Breast epithelium (tissue), 4 donors: ENCODE data around the gene ROR2. TPM values are rescaled to one million over a fixed set of nuclear protein-coding genes. Genes with fewer than 3 reads are reported as not detected.

ENCODE experiments used
- DNase-seq, 2 donors: peaks; one replicate each; pipeline ENCODE4 v3.0.0-alpha.2; 2019; ENCODE audit warnings: low spot score in 2 of 2
- H3K27ac ChIP-seq, 2 donors: fragments of 200-600 bp; sonication (generic) in 1 of 2; one replicate each; pipeline ENCODE4 v1.5.1; 2016 to 2019; ENCODE audit warnings: mild to moderate bottlenecking in 1 of 2
- H3K27me3 ChIP-seq, 2 donors: fragments of 200-600 bp; sonication (generic) in 1 of 2; one replicate each; pipeline versions ENCODE4 v1.5.1 to v1.6.0; 2017 to 2019; ENCODE audit warnings: control low read depth in 1 of 2, mild to moderate bottlenecking in 1 of 2
- H3K36me3 ChIP-seq: fragments of 200-600 bp; one replicate; pipeline ENCODE4 v1.5.1; 2019
- H3K4me1 ChIP-seq, 2 donors: fragments of 200-600 bp; sonication (generic); one replicate each; pipeline ENCODE4 v1.5.1; 2016 to 2019; ENCODE audit warnings: control low read depth in 1 of 2
- H3K4me3 ChIP-seq, 3 donors: fragments of 200-600 bp; sonication (generic); 1 replicate in 2 of 3; 2 replicates in 1 of 3; pipeline ENCODE4 v1.5.1; 2016 to 2019; ENCODE audit warnings: mild to moderate bottlenecking in 3 of 3, moderate library complexity in 2 of 3
- H3K9me3 ChIP-seq, 2 donors: fragments of 200-600 bp; sonication (generic) in 1 of 2; one replicate each; pipeline ENCODE4 v1.5.1; 2016 to 2019; ENCODE audit warnings: control low read depth in 1 of 2
- CTCF ChIP-seq, 3 donors: fragments of 450-650 bp; IDR thresholded peaks; one replicate each; pipeline ENCODE4 v1.5.1; 2016 to 2017; ENCODE audit warnings: antibody characterized with exemption in 3 of 3, mild to moderate bottlenecking in 3 of 3, moderate library complexity in 3 of 3
- POLR2A ChIP-seq: fragments of 450-650 bp; IDR thresholded peaks from one replicate; pipeline ENCODE4 v1.6.1; 2016; ENCODE audit warnings: antibody characterized with exemption, mild to moderate bottlenecking, moderate library complexity
- POLR2AphosphoS5 ChIP-seq, 3 donors: sonication (generic); formaldehyde crosslinking; IDR thresholded peaks; one replicate each; pipeline ENCODE4 v1.6.1; 2017; ENCODE audit warnings: antibody characterized with exemption in 3 of 3
- intact Hi-C: fragments of 100-400 bp; cut with DNase I; formaldehyde crosslinking; loops from one replicate; pipeline ENCODE4 v1.15.1; 2023; ENCODE audit warnings: low total_unique reads
- total RNA-seq, 3 donors: library from RNA; depleted of rRNA; stranded (reverse); fragments of >200 nt; gene quantifications; one replicate each; pipeline ENCODE4 v1.1.0, GENCODE V29; 2016

ROR2 gene
- total RNA-seq, 3 donors from 2014 or later = 2.1 to 25.6 (median 10.2) TPM

- TF ChIP-seq CTCF (IDR thresholded peaks at IDR 0.05) (no peak), POLR2A (no peak), POLR2AphosphoS5 (IDR thresholded peaks at IDR 0.05) (no peak)
- Histone ChIP-seq H3K27me3 (no peaks in the 10 kb centered on the region), H3K4me3 (peak overlapping the region in 1 of 3 donors; percentile 38), H3K4me1 (peaks cover 0 to 12% of the 10 kb centered on the region in 2 donors), H3K9me3 (no peaks in the 10 kb centered on the region), H3K27ac (peak overlapping the region; percentile 21 to 62), H3K36me3 (no peaks in the 10 kb centered on the region)
- intact Hi-C loops = no loop called here
- no peak for DNase-seq
Measured at GRCh38 chr9:91946196-91946595, 3.8 kb downstream of the ROR2 start.

GRCh38 chr9:91945277-91946085, 4.5 kb downstream of the ROR2 start:
- Histone ChIP-seq H3K4me1 (peaks cover 0 to 12% of the 10 kb centered on the region in 2 donors), H3K4me3 (peak overlapping the region in 2 of 3 donors; percentile 6 to 38), H3K27me3 (no peaks in the 10 kb centered on the region), H3K9me3 (no peaks in the 10 kb centered on the region), H3K36me3 (no peaks in the 10 kb centered on the region), H3K27ac (peak overlapping the region; percentile 60 to 62)
- no peak for TF ChIP-seq POLR2AphosphoS5 (IDR thresholded peaks at IDR 0.05)
- TF ChIP-seq POLR2A = no peak
- DNase-seq = peak in 1 of 2 donors; percentile 34
- intact Hi-C loops = no loop called here

GRCh38 chr9:91944711-91945110, 5.3 kb downstream of the ROR2 start:
- H3K9me3 ChIP-seq = no peaks in the 10 kb centered on the region
- intact Hi-C loops = loop anchor here (1.0 kb wide), 1 partner anchor 17 kb away; no protein-coding TSS in a partner anchor
- H3K4me1 ChIP-seq = peaks cover 0 to 12% of the 10 kb centered on the region in 2 donors
- no peak overlapping the region for H3K4me3 ChIP-seq
- peak overlapping the region in 1 of 2 donors; percentile 60 for H3K27ac ChIP-seq
- no peaks in the 10 kb centered on the region for H3K27me3 ChIP-seq
- TF ChIP-seq CTCF (IDR thresholded peaks at IDR 0.05) (no peak), POLR2AphosphoS5 (IDR thresholded peaks at IDR 0.05) (no peak), POLR2A (no peak)
- DNase-seq = no peak
- H3K36me3 ChIP-seq = no peaks in the 10 kb centered on the region

- Histone ChIP-seq H3K27me3 (no peaks in the 10 kb centered on the region), H3K27ac (no peak overlapping the region), H3K36me3 (no peaks in the 10 kb centered on the region), H3K4me1 (peaks cover 0 to 12% of the 10 kb centered on the region in 2 donors), H3K9me3 (no peaks in the 10 kb centered on the region), H3K4me3 (no peak overlapping the region)
- TF ChIP-seq CTCF (IDR thresholded peaks at IDR 0.05) (no peak), POLR2AphosphoS5 (IDR thresholded peaks at IDR 0.05) (no peak), POLR2A (no peak)
- intact Hi-C loops = loop anchor here (1.0 kb wide), 1 partner anchor 16 kb away; no protein-coding TSS in a partner anchor
- no peak for DNase-seq
Measured at GRCh38 chr9:91943478-91944470, 6.3 kb downstream of the ROR2 start.

GRCh38 chr9:91942201-91942600, 7.8 kb downstream of the ROR2 start:
- no peak overlapping the region for H3K27ac ChIP-seq
- intact Hi-C loops = no loop called here

More at GRCh38 chr9:91942201-91942600, 7.8 kb downstream of the ROR2 start:
- no peak overlapping the region for H3K4me3 ChIP-seq
- H3K4me1 ChIP-seq = peaks cover 0 to 12% of the 10 kb centered on the region in 2 donors
- no peaks in the 10 kb centered on the region for H3K36me3 ChIP-seq
- no peaks in the 10 kb centered on the region for H3K27me3 ChIP-seq
- no peaks in the 10 kb centered on the region for H3K9me3 ChIP-seq
- DNase-seq = no peak
- TF ChIP-seq CTCF (IDR thresholded peaks at IDR 0.05) (no peak), POLR2AphosphoS5 (IDR thresholded peaks at IDR 0.05) (no peak), POLR2A (no peak)
